ENCODE data around the gene GMPPA.

The GMPPA gene

DNA sequence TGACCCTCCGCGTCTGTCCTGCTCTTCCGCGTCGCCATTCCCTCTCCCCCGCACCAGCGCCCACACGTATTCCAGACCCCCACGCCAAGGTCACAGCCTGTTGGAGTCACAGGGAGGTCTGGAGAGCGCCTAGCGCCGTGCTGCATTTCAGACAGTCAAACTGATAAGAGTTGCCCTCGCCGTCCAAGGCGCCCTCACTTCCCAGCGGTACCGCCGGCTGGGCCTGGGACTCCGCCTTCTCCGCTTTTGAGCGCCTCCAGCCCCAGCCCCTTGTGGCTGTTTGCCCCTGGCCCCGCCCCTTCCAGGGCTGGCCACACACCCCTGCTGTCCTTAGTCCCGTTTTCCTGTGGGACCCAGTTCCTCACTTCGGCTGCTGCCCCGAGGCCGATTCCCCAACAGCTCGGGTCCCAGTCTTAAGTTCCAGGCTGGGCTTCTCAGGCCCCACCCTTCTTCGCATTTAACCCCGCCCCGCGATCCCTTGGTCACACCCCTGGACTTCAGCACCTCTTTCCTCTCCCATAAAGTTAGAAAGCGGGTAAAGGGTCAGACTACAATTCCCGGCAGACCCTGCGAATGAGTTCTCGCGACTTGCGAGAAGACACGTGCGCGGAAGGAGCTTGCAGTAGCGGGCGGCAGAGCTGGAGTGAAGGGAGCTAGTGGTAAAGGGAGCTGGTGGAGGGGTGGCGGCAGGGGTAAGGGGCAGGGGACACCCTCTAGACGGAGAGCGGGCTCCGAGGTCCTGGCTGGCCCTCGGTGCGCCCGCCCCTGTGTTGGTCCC lies at the start of gene GMPPA:
TSS of gene GMPPA (plus strand) at position 612 of the 778 bp plus-strand sequence. CDS start 1,085 bp downstream, outside the sequence.
- ATAC-seq: peak; percentile 95
- peak; percentile 92 for DNase-seq

DNA sequence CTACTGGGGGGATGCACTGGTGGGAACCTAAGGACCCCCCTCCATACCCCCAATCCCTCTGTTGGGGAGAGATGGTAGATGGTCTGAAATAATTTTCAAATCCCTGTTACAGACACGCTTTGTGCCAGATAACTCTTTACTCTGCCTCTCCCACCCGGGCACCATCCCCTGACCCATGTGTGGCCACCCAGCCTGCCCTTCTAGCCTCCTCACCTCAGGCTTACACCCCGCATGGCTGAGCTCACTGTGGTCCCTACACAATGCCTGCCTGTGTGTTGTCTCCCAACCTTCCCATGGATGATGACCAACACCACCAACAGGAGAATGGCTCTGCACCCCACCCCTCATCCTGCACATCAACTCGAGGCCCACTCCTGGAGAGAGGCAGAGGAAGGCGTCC lies 49.1 kb upstream of the GMPPA start:
- ATAC-seq (no peak), DNase-seq (no peak)

DNA sequence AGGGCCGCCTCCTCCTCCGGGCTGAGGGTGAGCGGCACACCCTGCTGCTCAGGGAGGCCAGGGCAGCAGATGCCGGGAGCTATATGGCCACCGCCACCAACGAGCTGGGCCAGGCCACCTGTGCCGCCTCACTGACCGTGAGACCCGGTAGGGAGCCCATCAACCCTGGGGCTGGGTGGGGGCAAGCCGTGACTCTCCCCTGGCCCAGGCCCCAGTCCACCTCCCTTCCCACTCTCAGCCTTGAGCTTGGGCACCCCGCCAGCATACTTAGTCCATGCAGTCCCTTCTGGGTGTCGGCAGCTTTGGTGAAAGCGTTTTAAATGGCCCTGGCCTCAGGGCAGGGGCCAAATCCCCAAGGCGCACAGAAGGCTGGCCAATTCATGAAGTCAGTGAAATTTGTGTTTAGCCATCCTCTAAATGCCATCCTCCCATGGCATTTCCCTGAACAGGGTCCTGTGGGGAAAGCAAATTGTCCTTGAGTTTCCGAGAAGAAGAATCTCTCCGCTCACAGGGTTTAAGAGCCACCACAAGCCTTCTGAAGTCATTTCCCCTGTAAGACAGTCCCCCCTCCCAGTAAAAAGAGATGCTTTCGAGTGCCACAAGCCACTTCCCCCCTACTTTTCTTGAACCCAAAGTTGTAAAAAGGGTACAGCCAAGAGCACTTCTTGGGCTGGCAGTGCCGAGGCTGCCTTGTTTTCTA lies 46.9 kb upstream of the GMPPA start:
- ATAC-seq (no peak), DNase-seq (no peak)

DNA sequence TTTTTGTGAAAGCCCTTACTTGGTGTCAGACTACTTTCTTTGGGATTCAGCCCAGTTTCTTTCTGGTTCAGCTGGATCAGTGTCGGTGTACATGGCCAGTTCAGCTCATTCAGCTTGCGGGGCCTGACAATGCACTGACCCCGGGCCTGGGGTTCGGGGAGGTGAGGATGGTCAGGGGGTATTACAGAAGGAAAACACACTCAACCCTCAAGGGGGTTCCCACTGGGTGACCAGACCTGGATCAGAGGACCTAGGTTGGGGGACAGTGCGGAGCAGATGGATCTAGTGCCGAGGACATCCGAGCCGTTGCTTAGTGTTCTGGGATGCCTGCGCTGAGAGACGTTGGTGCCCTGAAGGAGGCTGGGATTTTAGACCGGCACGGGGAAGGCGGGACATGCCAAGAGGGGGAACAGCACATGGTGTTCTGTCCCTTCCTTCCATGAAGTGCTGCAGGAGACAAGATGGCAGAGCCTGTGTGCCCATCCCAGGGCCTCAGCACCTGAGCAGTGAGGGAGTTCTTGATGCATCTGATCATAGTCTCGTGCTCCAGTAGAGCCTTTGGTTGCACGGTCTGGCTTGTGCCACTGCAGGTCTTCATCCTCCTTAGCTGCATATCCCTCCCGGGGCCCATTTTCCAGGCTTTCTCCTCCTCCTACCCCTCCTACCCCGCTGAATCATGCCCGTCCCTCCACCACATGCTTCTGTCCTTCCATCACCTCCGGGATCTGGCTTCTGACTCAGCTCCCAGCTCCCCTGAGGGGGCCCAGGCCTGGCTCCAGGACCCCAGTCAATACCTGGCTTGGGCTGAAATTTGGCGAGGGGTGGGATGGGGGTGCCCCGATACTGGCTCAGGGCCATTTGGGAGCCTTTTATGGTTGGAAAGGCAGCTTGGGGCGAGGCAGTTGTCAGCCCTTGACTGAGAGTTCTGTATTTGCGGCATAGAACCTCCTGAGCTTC lies 46.1 kb upstream of the GMPPA start:
- ATAC-seq: no peak
- no peak for DNase-seq

DNA sequence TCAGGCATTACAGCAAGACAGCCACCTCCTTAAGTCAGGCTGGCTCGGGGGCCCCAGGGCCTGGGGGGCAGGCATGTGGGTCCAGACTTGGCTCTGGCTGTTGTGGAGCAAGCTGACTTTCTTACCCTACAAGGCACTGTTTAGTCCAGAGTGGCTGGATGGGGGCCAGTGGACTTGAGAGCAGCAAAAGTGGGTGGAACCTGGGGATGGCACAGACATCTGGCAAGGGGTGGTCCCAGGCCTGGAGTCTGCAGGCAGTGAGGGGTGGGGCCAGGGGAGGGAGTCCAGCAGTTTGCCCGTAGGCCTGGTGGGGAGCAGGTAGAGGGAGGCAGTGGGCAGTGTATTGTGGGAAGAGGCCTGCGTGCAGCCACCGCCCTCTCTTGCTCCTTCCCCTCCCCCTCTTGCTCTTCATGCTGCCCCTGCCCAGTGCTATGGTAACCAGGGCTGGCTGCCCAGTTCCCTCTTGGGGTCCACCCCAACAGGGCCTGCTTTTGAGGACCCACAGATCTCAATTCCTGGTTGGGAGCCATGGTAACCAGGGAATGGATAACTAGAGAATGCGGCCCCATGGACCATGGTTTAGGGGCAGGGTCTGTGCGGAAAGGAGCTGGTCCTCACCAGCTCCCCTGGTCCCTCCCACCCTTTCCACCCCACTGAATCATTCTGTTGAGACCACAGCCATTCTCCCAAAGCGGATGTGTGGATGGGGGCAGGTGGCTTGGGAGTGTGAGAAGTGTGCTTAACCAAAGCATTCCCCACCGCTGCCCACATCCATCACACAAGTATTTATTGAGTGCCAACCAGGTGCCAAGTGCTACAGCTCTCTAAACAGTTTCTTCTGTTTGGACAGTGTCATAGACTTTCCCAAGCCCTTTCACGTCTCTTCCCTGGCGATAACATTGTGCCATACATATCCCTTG lies 44.8 kb upstream of the GMPPA start:
- ATAC-seq (no peak), DNase-seq (no peak)

DNA sequence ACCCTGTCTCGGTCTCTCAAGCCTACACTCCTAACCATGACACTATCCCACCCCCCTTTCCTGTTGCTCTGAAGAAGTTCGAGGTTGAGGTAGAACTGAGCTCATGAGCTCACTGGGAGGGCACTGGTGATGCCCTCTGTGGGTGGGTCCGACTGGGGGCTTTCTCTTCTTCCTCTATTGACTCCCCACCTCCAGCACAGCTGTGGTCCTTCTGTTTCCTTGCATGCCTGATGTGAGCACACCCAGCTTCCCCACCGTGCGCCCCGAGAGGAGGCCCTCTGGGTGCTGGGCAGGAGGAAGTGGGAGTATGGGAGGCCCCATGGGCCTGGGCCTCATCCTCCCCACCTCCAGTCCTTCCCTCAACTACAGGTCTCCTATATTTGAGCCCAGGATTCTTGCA lies 43.1 kb upstream of the GMPPA start:
- no peak for ATAC-seq
- no peak for DNase-seq

DNA sequence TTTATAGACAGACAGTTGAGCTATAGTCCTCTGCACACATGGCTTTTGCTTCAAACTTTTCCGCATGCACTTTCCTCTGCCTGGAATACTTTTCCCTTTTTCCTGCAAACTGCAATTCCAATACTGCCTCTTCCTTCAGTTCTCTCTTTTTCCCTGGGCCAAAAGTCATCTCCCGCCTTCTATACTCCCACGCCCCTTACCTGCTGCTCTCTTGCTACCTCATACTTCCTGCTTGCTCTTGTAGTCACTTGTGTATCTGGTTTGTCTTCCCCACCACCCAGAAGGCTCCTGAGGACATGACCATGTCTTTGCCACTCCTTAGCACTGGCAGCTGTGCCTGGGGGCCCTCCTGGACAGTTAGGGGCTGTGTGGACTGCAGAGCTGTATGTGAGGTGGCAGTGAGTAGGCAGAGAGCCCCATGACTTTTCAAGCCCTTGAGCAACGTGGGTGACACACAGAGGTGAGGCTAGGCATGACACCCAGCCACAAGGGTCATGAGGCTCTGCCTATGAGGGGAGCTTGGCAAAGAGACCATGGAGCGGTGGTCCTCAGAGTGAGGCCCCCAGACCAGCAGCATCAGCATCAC lies 40.8 kb upstream of the GMPPA start:
- DNase-seq: peak; percentile 35
- ATAC-seq: peak; percentile 82

DNA sequence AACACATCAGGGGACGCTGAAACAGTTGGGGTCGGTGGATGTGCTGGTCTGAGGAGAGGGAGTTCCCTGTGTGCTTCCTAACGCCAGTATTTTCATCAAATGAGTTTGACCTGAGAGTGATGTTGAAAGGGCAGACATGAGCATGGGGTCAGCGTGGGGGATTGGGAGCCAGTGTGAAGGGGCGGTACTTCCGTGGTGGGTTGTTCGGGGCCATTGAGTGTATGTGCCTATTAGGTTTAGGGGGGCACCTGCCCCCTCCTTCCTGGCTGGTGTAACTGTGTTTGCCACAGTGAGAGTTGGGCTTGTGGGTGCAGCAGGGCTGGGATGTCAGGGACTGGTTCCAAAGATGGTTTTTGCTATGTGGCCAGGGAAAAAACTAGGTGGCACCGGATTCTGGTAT lies 39.7 kb upstream of the GMPPA start:
- DNase-seq: no peak
- no peak for ATAC-seq

DNA sequence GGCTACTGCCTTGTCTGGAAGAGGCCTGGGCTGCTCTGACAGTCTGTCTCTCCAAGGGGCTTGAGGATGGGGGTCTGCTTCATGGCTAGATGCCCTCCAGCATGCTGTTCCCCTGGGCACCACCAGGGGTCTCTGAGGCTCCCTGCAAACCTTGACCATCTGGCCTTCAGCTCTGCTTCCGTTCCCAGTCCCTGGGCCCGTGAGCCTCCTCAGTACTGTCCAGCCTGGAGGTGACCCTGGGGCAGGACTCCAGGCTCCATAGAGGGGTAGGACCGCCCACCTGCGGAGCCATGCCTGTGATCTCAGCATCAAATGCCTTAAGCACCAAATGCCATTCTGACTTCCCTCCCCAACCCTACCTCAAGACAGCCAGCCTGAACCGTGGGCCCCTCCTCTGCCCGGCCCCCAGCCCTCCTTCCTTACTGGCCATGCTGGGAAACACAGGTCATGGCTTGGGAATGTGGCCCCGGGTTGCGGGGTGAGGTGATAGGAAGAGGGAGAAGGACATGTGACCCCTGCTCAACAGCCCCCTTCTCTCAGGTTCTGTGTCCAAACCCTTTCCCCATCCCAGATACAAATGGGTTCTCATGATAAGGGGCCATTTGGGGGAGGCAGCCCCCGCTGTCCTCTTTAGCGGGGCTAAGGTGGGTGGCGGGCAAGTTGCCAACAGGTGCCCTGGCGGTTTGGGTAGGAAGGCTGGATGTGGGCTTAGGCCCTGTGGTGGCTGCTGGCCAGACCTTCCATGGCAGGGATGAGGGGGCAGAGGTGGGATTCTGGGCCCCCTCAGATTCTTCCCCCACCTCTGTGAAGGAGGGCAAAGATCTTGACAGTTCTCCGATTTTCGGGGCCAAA lies 39.0 kb upstream of the GMPPA start:
- ATAC-seq: no peak
- DNase-seq: peak; percentile 65

DNA sequence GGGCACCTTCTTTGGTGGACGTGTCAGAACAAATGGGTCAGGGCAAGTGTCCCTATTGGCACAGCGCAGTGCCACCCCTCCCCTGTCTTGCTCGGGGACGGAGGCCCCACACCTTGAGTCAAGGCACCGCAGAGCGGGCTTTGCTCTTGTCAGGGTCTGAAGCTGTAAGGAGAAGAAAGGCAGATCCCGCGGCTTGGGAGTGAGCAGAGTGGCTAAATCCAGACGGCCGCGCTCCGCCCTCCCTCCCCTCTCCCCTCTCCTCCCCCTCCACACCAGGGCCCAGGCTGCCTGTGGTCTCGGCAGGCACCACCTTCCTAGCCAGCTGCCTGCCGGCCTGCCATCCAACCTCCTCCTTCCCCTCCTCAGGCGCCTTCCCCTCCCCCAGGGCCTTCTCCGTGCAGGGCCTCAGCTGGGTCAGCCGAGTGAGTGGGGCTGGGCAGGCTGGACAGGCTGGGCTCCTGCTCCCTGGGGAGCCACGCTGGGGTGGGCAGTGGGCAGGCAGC lies 38.2 kb upstream of the GMPPA start:
- DNase-seq (no peak), ATAC-seq (no peak)

DNA sequence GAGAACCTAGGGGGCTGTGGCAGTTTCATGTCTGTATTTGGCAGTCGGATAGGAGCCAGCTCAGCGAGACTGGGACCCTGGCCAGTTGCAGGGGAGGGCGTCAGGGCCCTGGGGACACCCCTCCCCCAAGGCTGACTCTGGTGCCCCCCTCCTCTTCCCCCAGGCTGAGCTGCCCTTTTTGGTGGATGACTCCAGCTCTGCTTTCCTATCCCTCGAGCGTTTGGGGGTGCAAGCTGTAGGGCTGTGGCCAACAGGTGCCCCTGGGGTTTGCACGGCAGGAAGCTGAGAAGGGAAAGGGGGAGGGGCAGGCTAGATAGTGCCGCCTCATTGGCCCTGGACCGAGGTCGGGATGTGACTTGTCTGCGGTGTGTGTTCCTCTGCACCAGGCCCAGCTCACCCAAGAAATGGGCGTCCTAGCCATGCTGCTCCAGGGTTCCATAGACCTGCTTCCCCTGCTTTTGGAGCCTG lies 37.6 kb upstream of the GMPPA start:
- ATAC-seq: no peak

DNA sequence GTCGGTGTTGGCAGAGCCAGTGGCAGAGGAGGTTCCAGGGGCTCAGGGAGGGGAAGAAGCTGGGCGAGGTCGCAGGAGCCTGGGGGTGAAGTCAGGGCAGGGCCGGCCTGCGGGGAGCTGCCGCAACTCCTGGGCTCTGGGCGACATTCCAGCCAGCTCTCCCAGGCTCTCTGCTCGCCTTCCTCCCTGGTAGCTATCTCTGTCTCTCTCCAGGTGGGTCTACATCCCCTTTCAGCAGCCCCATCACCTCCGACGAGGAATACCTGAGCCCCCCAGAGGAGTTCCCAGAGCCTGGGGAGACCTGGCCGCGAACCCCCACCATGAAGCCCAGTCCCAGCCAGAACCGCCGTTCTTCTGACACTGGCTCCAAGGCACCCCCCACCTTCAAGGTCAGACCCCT lies 37.0 kb upstream of the GMPPA start:
- DNase-seq (no peak), ATAC-seq (no peak)

More for the DNA sequence above, 37.6 kb upstream of the GMPPA start:
- peak; percentile 31 for DNase-seq

DNA sequence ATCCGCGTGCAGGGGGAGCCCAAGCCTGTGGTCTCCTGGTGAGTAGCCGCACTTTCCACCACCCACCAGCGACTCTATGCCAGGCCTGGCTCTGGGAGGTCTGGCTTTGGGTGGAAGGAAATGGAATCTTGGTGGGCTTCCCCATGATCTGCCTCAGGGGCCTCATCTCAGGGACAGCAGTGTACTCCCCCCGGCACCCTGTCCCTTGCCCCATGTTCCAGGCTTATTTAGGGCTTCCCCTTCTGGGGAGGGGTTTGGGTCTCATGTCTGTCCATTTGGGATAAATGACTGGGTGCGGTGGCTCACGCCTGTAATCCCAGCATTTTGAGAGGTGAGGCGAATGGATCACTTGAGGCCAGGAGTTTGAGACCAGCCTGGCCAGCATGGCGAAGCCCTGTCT lies 36.3 kb upstream of the GMPPA start:
- DNase-seq (no peak), ATAC-seq (no peak)

DNA sequence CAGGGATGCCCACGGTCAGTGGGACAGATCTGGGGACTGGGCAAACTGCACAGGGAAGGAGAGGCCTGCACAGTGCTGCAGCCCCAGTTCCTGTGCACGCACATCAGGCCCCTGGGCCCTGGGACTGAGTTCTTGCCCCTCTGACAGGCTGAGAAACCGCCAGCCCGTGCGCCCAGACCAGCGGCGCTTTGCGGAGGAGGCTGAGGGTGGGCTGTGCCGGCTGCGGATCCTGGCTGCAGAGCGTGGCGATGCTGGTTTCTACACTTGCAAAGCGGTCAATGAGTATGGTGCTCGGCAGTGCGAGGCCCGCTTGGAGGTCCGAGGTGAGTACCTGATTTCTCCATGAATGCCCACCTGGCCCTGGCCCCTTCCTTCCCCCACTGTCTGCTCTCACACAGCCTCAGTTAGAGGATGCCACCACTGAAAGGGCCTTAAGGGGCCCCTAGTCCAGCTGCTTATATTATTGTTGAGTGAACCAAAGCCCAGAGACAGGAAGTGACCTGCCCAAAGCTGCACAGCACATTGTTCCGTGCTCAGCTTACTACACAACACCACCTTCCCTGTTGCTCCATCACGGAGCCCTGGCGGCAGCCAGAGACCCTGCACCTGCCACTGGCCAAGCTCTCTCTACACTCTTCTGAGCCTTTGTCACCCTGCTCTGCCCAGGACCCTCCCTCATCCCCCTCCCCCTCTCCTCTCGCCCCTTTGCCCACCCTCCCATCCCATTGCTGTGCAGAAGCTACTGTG lies 34.2 kb upstream of the GMPPA start:
- ATAC-seq (no peak), DNase-seq (no peak)

DNA sequence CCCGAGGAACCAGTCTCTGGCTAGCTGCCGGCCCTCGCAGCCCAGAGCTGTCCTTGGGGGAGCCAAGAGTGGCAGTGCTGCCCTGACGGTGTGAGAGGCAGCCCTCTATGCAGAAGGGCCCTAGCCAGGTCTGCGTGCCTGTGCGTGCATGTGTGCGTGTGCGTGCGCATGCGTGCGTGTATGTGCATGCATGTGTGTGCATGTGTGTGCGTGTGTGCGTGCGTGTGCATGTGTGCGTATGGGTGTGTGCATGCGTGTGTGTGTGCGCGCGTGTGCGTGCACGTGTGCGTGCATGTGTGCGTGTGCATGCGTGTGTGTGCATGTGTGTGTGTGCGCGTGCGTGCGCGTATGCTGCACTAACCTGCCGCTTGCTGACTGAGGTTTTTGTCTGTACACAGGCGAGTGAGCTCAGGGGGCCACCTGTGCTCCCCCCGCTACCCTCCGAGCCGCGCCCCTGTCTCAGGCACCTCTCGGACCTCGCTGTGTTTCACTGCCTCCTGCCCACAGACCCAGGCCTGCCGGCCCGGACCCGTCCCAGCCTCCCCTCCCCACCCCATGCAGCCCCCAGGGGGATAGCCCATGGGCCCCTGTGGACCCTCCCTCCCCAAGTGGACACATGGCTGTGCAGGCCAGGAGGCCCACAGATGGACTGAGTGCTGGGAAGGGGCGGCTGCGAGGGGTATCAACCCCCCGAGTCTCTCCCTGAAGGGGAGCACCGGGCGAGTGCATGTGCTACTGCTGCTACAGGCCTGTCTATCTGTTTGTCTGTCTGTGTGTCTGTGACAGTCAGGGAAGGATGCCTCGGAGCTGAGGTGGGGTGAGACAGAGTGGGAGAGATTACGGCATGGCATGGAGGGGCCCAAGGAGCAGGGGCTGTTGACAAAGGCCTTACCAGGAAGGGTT lies 32.8 kb upstream of the GMPPA start:
- DNase-seq (no peak), ATAC-seq (no peak)

DNA sequence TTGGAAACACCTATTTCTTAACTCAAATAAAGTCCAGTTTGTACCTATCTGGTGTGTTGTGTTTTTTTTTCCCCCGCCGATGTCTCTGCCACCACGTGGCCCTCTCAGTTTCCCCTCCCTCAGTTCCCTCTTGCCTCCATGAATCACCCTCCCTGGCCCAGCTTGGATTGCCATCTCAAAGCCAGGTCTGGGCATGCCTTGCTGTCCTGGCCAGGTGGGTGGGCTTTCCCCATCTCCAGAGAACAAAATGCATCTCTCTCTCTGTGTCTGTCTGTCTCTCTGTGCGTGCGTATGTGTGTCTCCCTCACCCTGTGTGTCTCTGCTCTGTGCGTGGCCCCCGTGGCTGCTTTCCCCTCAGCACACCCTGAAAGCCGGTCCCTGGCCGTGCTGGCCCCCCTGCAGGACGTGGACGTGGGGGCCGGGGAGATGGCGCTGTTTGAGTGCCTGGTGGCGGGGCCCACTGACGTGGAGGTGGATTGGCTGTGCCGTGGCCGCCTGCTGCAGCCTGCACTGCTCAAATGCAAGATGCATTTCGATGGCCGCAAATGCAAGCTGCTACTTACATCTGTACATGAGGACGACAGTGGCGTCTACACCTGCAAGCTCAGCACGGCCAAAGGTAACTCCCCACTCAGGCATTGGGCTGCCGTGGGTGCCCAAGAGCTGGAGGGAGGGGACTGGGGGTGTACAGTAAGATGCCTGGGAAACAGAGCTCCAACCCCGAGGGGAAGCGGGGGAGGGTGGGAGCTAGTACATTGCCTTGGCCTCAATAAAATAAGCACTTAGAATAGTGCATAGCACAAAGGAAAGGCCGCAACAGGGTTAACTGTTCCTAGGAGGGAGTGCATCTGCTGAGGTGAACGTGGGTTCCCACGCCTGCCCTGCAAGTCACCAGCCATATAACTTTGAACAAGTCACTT lies 31.6 kb upstream of the GMPPA start:
- DNase-seq: no peak

DNA sequence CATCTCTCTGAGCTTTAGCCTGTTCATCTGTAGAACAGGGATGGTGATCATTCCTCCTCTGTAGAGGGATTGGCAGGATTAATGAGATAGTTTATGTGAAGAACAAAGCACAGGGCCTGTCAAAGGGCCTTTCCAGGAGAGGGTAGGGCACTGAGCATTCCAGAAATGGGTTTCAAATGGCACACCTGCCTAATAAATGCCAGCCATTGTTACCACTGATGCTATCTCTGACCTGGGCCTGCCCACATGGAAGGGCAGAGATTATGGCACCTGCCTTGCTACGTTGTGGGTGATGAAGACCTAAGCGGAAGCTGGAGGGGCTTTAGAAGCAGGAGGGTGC lies 31.0 kb upstream of the GMPPA start:
- DNase-seq (no peak), ATAC-seq (no peak)

More for the DNA sequence above, 31.6 kb upstream of the GMPPA start:
- no peak for ATAC-seq
